ENCODE data around the gene EIF3I. TPM values are rescaled to one million over a fixed set of nuclear protein-coding genes. Genes with fewer than 3 reads are reported as not detected.

Gene EIF3I
- polyA plus RNA-seq, 2 of the 4 experiments (the other 2 are of a cell fraction), result 300 to 318 TPM

DNA sequence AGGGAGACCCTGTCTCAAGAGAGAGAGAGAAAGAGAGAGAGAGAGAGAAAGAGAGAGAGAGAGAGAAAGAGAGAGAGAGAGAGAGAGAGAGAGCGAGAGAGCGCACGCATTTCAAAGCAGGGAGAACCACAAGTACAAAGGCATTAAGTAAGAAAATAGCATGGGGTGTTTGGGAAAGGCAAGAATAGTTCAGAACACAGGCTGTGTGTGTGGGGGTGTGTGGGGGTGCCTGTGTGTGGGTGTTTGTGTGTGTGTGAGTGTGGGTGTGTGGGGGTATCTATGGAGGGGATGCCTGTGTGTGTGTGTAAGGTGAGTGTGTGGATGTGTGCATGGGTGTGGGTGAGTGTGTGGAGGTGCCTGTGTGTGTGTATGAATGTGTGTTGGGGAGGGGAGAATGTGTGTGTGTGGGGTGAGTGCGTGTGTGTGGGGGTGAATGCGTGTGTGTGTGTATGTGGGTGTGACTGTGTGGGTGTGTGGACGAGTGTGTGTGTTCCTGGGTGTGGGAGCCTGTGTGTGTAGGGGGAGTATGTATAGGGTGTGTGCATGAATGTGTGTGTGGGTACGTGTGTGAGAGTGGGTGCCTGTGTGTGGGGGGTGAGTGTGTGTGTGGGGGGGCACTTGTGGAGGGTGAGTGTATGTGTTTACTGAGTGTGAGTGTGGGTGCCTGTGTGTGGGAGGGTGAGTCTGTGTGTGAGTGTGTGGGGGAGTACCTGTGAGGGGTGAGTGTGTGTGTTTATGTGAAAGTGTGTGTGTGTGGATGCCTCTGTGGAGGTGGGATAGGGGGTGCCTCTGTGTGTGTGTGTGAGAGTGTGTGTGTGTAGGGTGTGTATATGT is 50.6 kb downstream of the EIF3I start (continued):
- TF ChIP-seq BHLHE40 (IDR thresholded peaks at IDR 0.05; ENCODE audit: low read depth, low read length) (no peak), HOXB13 (CRISPR knock-in tag; IDR thresholded peaks at IDR 0.05; ENCODE audit: low read depth) (no peak)
- TF ChIP-seq, protein P1, sequence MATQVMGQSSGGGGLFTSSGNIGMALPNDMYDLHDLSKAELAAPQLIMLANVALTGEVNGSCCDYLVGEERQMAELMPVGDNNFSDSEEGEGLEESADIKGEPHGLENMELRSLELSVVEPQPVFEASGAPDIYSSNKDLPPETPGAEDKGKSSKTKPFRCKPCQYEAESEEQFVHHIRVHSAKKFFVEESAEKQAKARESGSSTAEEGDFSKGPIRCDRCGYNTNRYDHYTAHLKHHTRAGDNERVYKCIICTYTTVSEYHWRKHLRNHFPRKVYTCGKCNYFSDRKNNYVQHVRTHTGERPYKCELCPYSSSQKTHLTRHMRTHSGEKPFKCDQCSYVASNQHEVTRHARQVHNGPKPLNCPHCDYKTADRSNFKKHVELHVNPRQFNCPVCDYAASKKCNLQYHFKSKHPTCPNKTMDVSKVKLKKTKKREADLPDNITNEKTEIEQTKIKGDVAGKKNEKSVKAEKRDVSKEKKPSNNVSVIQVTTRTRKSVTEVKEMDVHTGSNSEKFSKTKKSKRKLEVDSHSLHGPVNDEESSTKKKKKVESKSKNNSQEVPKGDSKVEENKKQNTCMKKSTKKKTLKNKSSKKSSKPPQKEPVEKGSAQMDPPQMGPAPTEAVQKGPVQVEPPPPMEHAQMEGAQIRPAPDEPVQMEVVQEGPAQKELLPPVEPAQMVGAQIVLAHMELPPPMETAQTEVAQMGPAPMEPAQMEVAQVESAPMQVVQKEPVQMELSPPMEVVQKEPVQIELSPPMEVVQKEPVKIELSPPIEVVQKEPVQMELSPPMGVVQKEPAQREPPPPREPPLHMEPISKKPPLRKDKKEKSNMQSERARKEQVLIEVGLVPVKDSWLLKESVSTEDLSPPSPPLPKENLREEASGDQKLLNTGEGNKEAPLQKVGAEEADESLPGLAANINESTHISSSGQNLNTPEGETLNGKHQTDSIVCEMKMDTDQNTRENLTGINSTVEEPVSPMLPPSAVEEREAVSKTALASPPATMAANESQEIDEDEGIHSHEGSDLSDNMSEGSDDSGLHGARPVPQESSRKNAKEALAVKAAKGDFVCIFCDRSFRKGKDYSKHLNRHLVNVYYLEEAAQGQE (IDR thresholded peaks at IDR 0.05), result no peak

DNA sequence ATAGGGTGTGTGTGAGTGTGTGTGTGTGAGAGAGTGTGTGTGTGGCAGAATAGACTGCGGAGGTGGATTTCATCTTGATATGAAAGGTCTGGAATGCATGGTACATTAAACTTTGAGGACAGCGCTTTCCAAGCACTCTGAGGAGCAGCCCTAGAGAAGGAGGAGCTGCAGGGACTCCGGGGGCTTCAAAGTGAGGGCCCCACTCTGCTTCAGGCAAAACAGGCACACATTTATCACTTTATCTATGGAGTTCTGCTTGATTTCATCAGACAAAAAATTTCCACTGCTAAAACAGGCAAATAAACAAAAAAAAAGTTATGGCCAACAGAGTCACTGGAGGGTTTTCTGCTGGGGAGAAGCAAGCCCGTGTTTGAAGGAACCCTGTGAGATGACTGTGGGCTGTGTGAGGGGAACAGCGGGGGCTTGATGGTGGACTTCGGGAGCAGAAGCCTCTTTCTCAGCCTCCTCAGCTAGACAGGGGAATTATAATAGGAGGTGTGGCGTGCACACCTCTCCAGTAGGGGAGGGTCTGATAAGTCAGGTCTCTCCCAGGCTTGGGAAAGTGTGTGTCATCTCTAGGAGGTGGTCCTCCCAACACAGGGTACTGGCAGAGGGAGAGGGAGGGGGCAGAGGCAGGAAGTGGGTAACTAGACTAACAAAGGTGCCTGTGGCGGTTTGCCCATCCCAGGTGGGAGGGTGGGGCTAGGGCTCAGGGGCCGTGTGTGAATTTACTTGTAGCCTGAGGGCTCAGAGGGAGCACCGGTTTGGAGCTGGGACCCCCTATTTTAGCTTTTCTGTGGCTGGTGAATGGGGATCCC is 51.4 kb downstream of the EIF3I start:
- no peak overlapping the region for H3K4me3 ChIP-seq
- WGBS (ENCODE audit: missing lambda C conversion rate), result 51% methylated on average over 9 of the region's 10 CpGs
- H3K9me3 ChIP-seq, result no peaks in the 10 kb centered on the region
- FAIRE-seq (no peak), ATAC-seq (peak; percentile 46 to 63; a peak in 3 of 6 replicates), DNase-seq (ENCODE audit: low read depth in 1 of 2, low spot score in 1 of 2) (no peak)
- no peak overlapping the region for H3K4me2 ChIP-seq
- H3K27ac ChIP-seq, result peak overlapping the region in 1 of 2 experiments; percentile 40; a peak in 1 of 6 replicates
- TF ChIP-seq, protein P2, sequence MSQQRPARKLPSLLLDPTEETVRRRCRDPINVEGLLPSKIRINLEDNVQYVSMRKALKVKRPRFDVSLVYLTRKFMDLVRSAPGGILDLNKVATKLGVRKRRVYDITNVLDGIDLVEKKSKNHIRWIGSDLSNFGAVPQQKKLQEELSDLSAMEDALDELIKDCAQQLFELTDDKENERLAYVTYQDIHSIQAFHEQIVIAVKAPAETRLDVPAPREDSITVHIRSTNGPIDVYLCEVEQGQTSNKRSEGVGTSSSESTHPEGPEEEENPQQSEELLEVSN (IDR thresholded peaks at IDR 0.05; ENCODE audit: borderline replicate concordance, low read depth), result no peak
- no peak for TF ChIP-seq POLR2A (IDR thresholded peaks at IDR 0.05; ENCODE audit: low read length)
- TF ChIP-seq JUN (IDR thresholded peaks at IDR 0.05), result no peak
- TF ChIP-seq PBX3 (IDR thresholded peaks at IDR 0.05), result no peak
- TF ChIP-seq NR3C1 (IDR thresholded peaks at IDR 0.05), result no peak
- TF ChIP-seq RCOR1 (IDR thresholded peaks at IDR 0.05; ENCODE audit: low read depth, low read length), result no peak
- no peak for TF ChIP-seq CHD4 (IDR thresholded peaks at IDR 0.05; ENCODE audit: borderline replicate concordance)
- TF ChIP-seq RFX5 (IDR thresholded peaks at IDR 0.05), result no peak
- no peak for TF ChIP-seq FOSB (CRISPR knock-in tag; IDR thresholded peaks at IDR 0.05)
- no peak for TF ChIP-seq KDM1A (IDR thresholded peaks at IDR 0.05; ENCODE audit: low read depth)
- TF ChIP-seq HOXA7 (CRISPR knock-in tag; IDR thresholded peaks at IDR 0.05), result no peak
- TF ChIP-seq RAD21 (conservative IDR thresholded peaks at IDR 0.05 in 1 of 2, IDR thresholded peaks at IDR 0.05 in 1 of 2), result no peak
- TF ChIP-seq MYC (IDR thresholded peaks at IDR 0.05; ENCODE audit: borderline replicate concordance, low read length), result no peak
- TF ChIP-seq HMGXB4 (CRISPR knock-in tag; IDR thresholded peaks at IDR 0.05; ENCODE audit: borderline replicate concordance), result no peak
- no peak for TF ChIP-seq CTCF (IDR thresholded peaks at IDR 0.05)
- POLR2A ChIA-PET, result no interaction called here
- H3K4me1 ChIP-seq, result 0 out of 3 replicates have a peak, but pooled peaks cover 5% of the 10 kb centered on the region
- CTCF ChIA-PET, result interaction anchor here (1.2 to 1.4 kb wide), 2 partner anchors 24 to 26 kb away, joined by 3 read pairs; no protein-coding TSS in a partner anchor

Measured in A549 (cell line).